ENCODE measurements around the gene HTR3D.

- TF ChIP-seq CTCF (IDR thresholded peaks at IDR 0.05) (no peak), POLR2A (IDR thresholded peaks at IDR 0.05) (no peak)
These were observed 50.5 kb downstream of the HTR3D start for GRCh38 chr3:184082034-184082433.

Data from heart left ventricle (tissue), 13 donors.